SK-N-SH (cell line): ENCODE results near the gene LRRC15.

Experiments
- CTCF ChIP-seq: fragments of 200-600 bp; sonication (generic); IDR thresholded peaks from 2 replicates; pipeline ENCODE4 v1.6.1; 2017; ENCODE audit warnings: antibody characterized with exemption, mild to moderate bottlenecking, moderate library complexity
- EP300 ChIP-seq, 2 experiments: IDR thresholded peaks; 2 replicates each; pipeline versions ENCODE4 v1.4.0 to v1.6.1; 2012; ENCODE audit warnings: borderline replicate concordance in 1 of 2, low read depth in 1 of 2, low read length in 1 of 2
- IRF3 ChIP-seq: fragments of 150-350 bp; IDR thresholded peaks from 2 replicates; pipeline ENCODE4 v1.6.1; 2016; ENCODE audit warnings: mild to moderate bottlenecking, low read depth, low read length
- JUND ChIP-seq: IDR thresholded peaks from 2 replicates; pipeline ENCODE4 v1.4.0; 2012
- MAX ChIP-seq: IDR thresholded peaks from 2 replicates; pipeline ENCODE4 v1.4.0; 2012; ENCODE audit warnings: low read depth
- RFX5 ChIP-seq: IDR thresholded peaks from 2 replicates; pipeline ENCODE4 v1.6.1; 2012; ENCODE audit warnings: mild to moderate bottlenecking, improper control_type of control experiment, low read length
- SMC3 ChIP-seq: IDR thresholded peaks from 2 replicates; pipeline ENCODE4 v1.6.1; 2012; ENCODE audit warnings: low read depth, low read length, improper control_type of control experiment
- TCF12 ChIP-seq: IDR thresholded peaks from 2 replicates; pipeline ENCODE4 v1.4.0; 2012
- TEAD4 ChIP-seq: IDR thresholded peaks from 2 replicates; pipeline ENCODE4 v1.4.0; 2012; ENCODE audit warnings: mild to moderate bottlenecking, borderline replicate concordance; ENCODE audit not compliant: insufficient read depth
- TF ChIP-seq, protein P1 (sequence below): IDR thresholded peaks from 2 replicates; pipeline ENCODE4 v1.4.0; 2012; ENCODE audit warnings: low read depth, borderline replicate concordance

DNA sequence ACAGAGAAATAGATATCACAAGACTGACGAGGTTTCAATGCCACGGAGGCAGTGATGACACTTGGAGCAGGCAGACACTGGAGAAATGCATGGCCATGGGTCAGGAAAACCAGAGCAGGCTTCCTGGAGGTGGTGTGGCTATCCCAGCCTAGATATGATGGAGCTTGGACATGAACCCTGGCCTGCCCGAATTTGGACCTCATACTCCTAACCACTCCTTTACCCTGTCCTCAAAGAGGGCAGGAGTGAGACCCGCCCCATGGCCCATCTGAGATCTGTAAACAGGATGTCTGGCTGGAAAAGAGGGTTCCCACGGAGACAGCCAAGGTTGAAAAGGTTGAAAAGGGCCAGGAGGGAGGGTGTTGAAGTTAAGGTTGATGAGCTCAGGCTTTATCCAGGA, 49.4 kb downstream of the LRRC15 start:
- TF ChIP-seq MAX, result no peak
- TF ChIP-seq EP300 (IDR thresholded peaks at IDR 0.05; ENCODE audit: borderline replicate concordance in 1 of 2, low read depth in 1 of 2, low read length in 1 of 2), result no peak
- no peak for TF ChIP-seq JUND
- no peak for TF ChIP-seq SMC3
- TF ChIP-seq, protein P1, sequence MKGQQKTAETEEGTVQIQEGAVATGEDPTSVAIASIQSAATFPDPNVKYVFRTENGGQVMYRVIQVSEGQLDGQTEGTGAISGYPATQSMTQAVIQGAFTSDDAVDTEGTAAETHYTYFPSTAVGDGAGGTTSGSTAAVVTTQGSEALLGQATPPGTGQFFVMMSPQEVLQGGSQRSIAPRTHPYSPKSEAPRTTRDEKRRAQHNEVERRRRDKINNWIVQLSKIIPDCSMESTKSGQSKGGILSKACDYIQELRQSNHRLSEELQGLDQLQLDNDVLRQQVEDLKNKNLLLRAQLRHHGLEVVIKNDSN, result no peak
- no peak for TF ChIP-seq TEAD4
- TF ChIP-seq CTCF, result no peak
- TF ChIP-seq TCF12, result no peak
- no peak for TF ChIP-seq RFX5
- no peak for TF ChIP-seq IRF3
